Myocyte (in vitro differentiated cells): ENCODE measurements around the gene MLEC. TPM values are rescaled to one million over a fixed set of nuclear protein-coding genes. Genes with fewer than 3 reads are reported as not detected.
A peak's percentile ranks its signal among the peaks of the same experiment; 100 is the strongest.

ENCODE experiments used
- DNase-seq: peaks from one replicate; pipeline ENCODE4 v3.0.0-alpha.2; 2012; ENCODE audit warnings: low read depth
- total RNA-seq: library from RNA; depleted of rRNA; stranded (reverse); fragments of >200 nt; gene quantifications from 2 replicates; pipeline ENCODE4 v1.2.3, GENCODE V29; 2014

Gene MLEC
- total RNA-seq, 1 donor from 2014 or later, result 115 TPM

- peak; percentile 47 for DNase-seq
Measured at GRCh38 chr12:120739821-120740613, 53.1 kb downstream of the MLEC start.

GRCh38 chr12:120740871-120741270 is 53.9 kb downstream of the MLEC start:
- DNase-seq, result no peak

- DNase-seq, result peak; percentile 78
Measured at GRCh38 chr12:120741476-120742421, 54.8 kb downstream of the MLEC start.

- no peak for DNase-seq
Measured at GRCh38 chr12:120744922-120745493, 58.1 kb downstream of the MLEC start.

- no peak for DNase-seq
Measured at GRCh38 chr12:120748242-120748641, 61.3 kb downstream of the MLEC start.

GRCh38 chr12:120749256-120749655 is 62.3 kb downstream of the MLEC start:
- no peak for DNase-seq

- no peak for DNase-seq
Measured at GRCh38 chr12:120750806-120751205, 63.9 kb downstream of the MLEC start.

GRCh38 chr12:120751389-120751788 is 64.4 kb downstream of the MLEC start:
- DNase-seq, result peak; percentile 17

Other genes with a start within 250 kb of the MLEC start
- 281 and 325 TPM in 2 replicates for gene COX6A1, start 249.0 kb upstream of the MLEC start, total RNA-seq
- 57.0 and 61.0 TPM in 2 replicates for gene TRIAP1, start 240.8 kb upstream of the MLEC start, total RNA-seq
- 12.3 and 13.8 TPM in 2 replicates for gene GATC, start 240.7 kb upstream of the MLEC start, total RNA-seq
- 56.6 and 61.6 TPM in 2 replicates for gene SRSF9, start 217.4 kb upstream of the MLEC start, total RNA-seq
- gene DYNLL1, start 191.0 kb upstream of the MLEC start, total RNA-seq, result 329 and 397 TPM in 2 replicates
- 28.6 and 30.5 TPM in 2 replicates for gene COQ5, start 158.0 kb upstream of the MLEC start, total RNA-seq
- 89.2 and 109 TPM in 2 replicates for gene RNF10, start 152.8 kb upstream of the MLEC start, total RNA-seq
- gene POP5, start 105.7 kb upstream of the MLEC start, total RNA-seq, result 23.8 and 29.6 TPM in 2 replicates
- not detected in 2 replicates for gene CABP1, start 46.5 kb upstream of the MLEC start, total RNA-seq
- 7.8 and 9.3 TPM in 2 replicates for gene UNC119B, start 23.3 kb downstream of the MLEC start, total RNA-seq
- 23.2 and 24.2 TPM in 2 replicates for gene ACADS, start 38.7 kb downstream of the MLEC start, total RNA-seq
- gene SPPL3, start 217.2 kb downstream of the MLEC start, total RNA-seq, result 11.0 and 12.2 TPM in 2 replicates